ENCODE results near the gene TEX13D. TPM values are rescaled to one million over a fixed set of nuclear protein-coding genes. Genes with fewer than 3 reads are reported as not detected.

Gene TEX13D
- total RNA-seq, 1 donor from 2014 or later: not detected

GRCh38 chrX:124338733-124339514 is 6.5 kb downstream of the TEX13D start:
- no peaks in the 10 kb centered on the region for H3K27me3 ChIP-seq (ENCODE audit: low read depth)
- no peaks in the 10 kb centered on the region for H3K9me3 ChIP-seq
- H3K27ac ChIP-seq: no peak overlapping the region
- H3K36me3 ChIP-seq: no peaks in the 10 kb centered on the region
- ATAC-seq: no peak
- no peak for TF ChIP-seq CTCF (IDR thresholded peaks at IDR 0.05)
- H3K4me3 ChIP-seq: no peak overlapping the region
- no peaks in the 10 kb centered on the region for H3K4me1 ChIP-seq
- intact Hi-C loops (cut with DNase I): no loop called here
- no peak for DNase-seq

- DNase-seq (no peak), ATAC-seq (no peak)
- Histone ChIP-seq H3K4me3 (no peak overlapping the region), H3K4me1 (no peaks in the 10 kb centered on the region), H3K27me3 (ENCODE audit: low read depth) (no peaks in the 10 kb centered on the region), H3K36me3 (no peaks in the 10 kb centered on the region), H3K27ac (no peak overlapping the region), H3K9me3 (no peaks in the 10 kb centered on the region)
- intact Hi-C loops (cut with DNase I): no loop called here
- no peak for TF ChIP-seq CTCF (IDR thresholded peaks at IDR 0.05)
Observed at GRCh38 chrX:124341396-124342132, 9.1 kb downstream of the TEX13D start.

- no peak overlapping the region for H3K4me3 ChIP-seq
- H3K27ac ChIP-seq: no peak overlapping the region
- H3K9me3 ChIP-seq: no peaks in the 10 kb centered on the region
- ATAC-seq (no peak), DNase-seq (no peak)
- H3K27me3 ChIP-seq (ENCODE audit: low read depth): no peaks in the 10 kb centered on the region
- intact Hi-C loops (cut with DNase I): no loop called here
- H3K4me1 ChIP-seq: no peaks in the 10 kb centered on the region
- TF ChIP-seq CTCF (IDR thresholded peaks at IDR 0.05): no peak
- no peaks in the 10 kb centered on the region for H3K36me3 ChIP-seq
Observed at GRCh38 chrX:124342174-124342867, 9.9 kb downstream of the TEX13D start.

- no peak for DNase-seq
- no peak for TF ChIP-seq CTCF (IDR thresholded peaks at IDR 0.05)
- Histone ChIP-seq H3K4me3 (no peak overlapping the region), H3K4me1 (no peaks in the 10 kb centered on the region), H3K9me3 (no peaks in the 10 kb centered on the region), H3K27ac (no peak overlapping the region), H3K36me3 (no peaks in the 10 kb centered on the region), H3K27me3 (ENCODE audit: low read depth) (no peaks in the 10 kb centered on the region)
- intact Hi-C loops (cut with DNase I): no loop called here
- ATAC-seq: no peak
Observed at GRCh38 chrX:124343016-124343415, 10.6 kb downstream of the TEX13D start.

GRCh38 chrX:124344246-124344645 is 11.8 kb downstream of the TEX13D start:
- DNase-seq: no peak
- intact Hi-C loops (cut with DNase I): no loop called here
- Histone ChIP-seq H3K27me3 (ENCODE audit: low read depth) (no peaks in the 10 kb centered on the region), H3K4me3 (no peak overlapping the region), H3K27ac (no peak overlapping the region), H3K9me3 (no peaks in the 10 kb centered on the region), H3K36me3 (no peaks in the 10 kb centered on the region), H3K4me1 (no peaks in the 10 kb centered on the region)
- TF ChIP-seq CTCF (IDR thresholded peaks at IDR 0.05): no peak
- ATAC-seq: no peak
